HepG2 (cell line): ENCODE measurements around the gene MID1. TPM values are rescaled to one million over a fixed set of nuclear protein-coding genes. Genes with fewer than 3 reads are reported as not detected.

Experiments used
- ATAC-seq: fragments of 200-7000 bp; cut with Tn5 transposase; 3 replicates; pipeline ENCODE4 v1.9.1; 2020; ENCODE audit warnings: mild to moderate bottlenecking, moderate library complexity
- BruUV-seq: library from RNA; stranded (reverse); fragments of 400-500 nt; replicated peaks from 2 replicates; lab custom pipeline; 2021; lab: Mats Ljungman, UMichigan
- CTCF ChIA-PET: fragments of 300-600 bp; formaldehyde crosslinking; extraction: SDS; loops from one replicate; lab custom pipeline; 2021; ENCODE audit warnings: low total read pairs, inconsistent platforms, low intra/inter-chr PET ratio; lab: Yijun Ruan, JAX
- POLR2A ChIA-PET: fragments of 350-600 bp; sonication (Branson Sonifier 250); formaldehyde crosslinking; loops from one replicate; lab custom pipeline; 2020; ENCODE audit warnings: antibody characterized with exemption, inconsistent platforms; lab: Yijun Ruan, JAX
- DNase-seq: peaks from one replicate; pipeline ENCODE4 v3.0.0-alpha.2; 2015; ENCODE audit warnings: low spot score
- FAIRE-seq: peaks from 3 replicates; lab custom pipeline; 2011; peaks lifted over from hg19 to GRCh38; lab: Jason Lieb, UNC
- H2AFZ ChIP-seq: one replicate; pipeline ENCODE4 v1.6.1; 2011; ENCODE audit warnings: low read length, inconsistent platforms
- H3K27ac ChIP-seq: fragments of 300-600 bp; 3 replicates; pipeline ENCODE4 v1.8.0; 2011; ENCODE audit warnings: mixed run types, mild to moderate bottlenecking, mixed read lengths, low read length, inconsistent platforms; ENCODE audit not compliant: insufficient read depth; ENCODE audit errors: extremely low read length
- H3K27me3 ChIP-seq, 2 experiments: fragments of 200-600 bp in 1 of 2; 2 replicates in 1 of 2; 3 replicates in 1 of 2; pipeline versions ENCODE4 v1.6.0 to v1.8.0; 2011; ENCODE audit warnings: low read length in 2 of 2, mild to moderate bottlenecking in 2 of 2, moderate library complexity in 2 of 2, inconsistent platforms in 1 of 2; ENCODE audit not compliant: insufficient read depth in 2 of 2, control insufficient read depth in 1 of 2
- H3K36me3 ChIP-seq, 2 experiments: fragments of 200-600 bp in 1 of 2; replicated peaks in 1 of 2; 2 replicates in 1 of 2; 3 replicates in 1 of 2; pipeline versions ENCODE4 v1.5.1 to v1.8.0; 2011; ENCODE audit warnings: low read length in 2 of 2, inconsistent platforms in 1 of 2; ENCODE audit not compliant: insufficient read depth in 2 of 2, control insufficient read depth in 1 of 2
- H3K4me1 ChIP-seq: 2 replicates; pipeline ENCODE4 v1.5.1; 2012; ENCODE audit warnings: low read length, inconsistent platforms; ENCODE audit not compliant: insufficient read depth
- H3K4me2 ChIP-seq: 2 replicates; pipeline ENCODE4 v1.6.0; 2011; ENCODE audit warnings: low read depth, low read length, inconsistent platforms
- H3K4me3 ChIP-seq, 3 experiments: fragments of 200-600 bp in 1 of 3; sonication (generic), shearing (Covaris generic) in 1 of 3; replicated peaks in 1 of 3; 2 replicates each; pipeline ENCODE4 v1.5.1; 2011 to 2016; ENCODE audit warnings: low read length in 3 of 3, inconsistent platforms in 2 of 3, low read depth in 2 of 3, mild to moderate bottlenecking in 2 of 3, control low read depth in 1 of 3, mixed read lengths in 1 of 3; ENCODE audit not compliant: insufficient read depth in 1 of 3
- H3K79me2 ChIP-seq: one replicate; pipeline ENCODE4 v1.6.1; 2011; ENCODE audit warnings: low read length, inconsistent platforms; ENCODE audit not compliant: insufficient read depth
- H3K9ac ChIP-seq: 2 replicates; pipeline ENCODE4 v1.6.0; 2011; ENCODE audit warnings: mild to moderate bottlenecking, low read depth, low read length, inconsistent platforms; ENCODE audit not compliant: insufficient read depth
- H3K9me3 ChIP-seq: 2 replicates; pipeline ENCODE4 v1.5.1; 2012; ENCODE audit warnings: mild to moderate bottlenecking, low read length
- H4K20me1 ChIP-seq: 2 replicates; pipeline ENCODE4 v1.6.0; 2011; ENCODE audit warnings: inconsistent platforms, mild to moderate bottlenecking, low read length, moderate library complexity; ENCODE audit not compliant: insufficient read depth
- ATF3 ChIP-seq: sonication (generic); formaldehyde crosslinking; IDR thresholded peaks from 2 replicates; pipeline ENCODE4 v1.4.0; 2020; ENCODE audit warnings: missing genetic modification reagents
- CBX5 ChIP-seq: sonication (generic); formaldehyde crosslinking; IDR thresholded peaks from 2 replicates; pipeline ENCODE4 v1.4.0; 2020; ENCODE audit warnings: missing genetic modification reagents, borderline replicate concordance
- CEBPZ ChIP-seq: IDR thresholded peaks from 2 replicates; pipeline ENCODE4 v1.6.1; 2012; ENCODE audit warnings: low read length, improper control_type of control experiment
- ETV5 ChIP-seq: IDR thresholded peaks from 2 replicates; pipeline ENCODE4 v1.6.1; 2018; ENCODE audit warnings: missing biosample characterization, missing genetic modification reagents, inconsistent platforms, borderline replicate concordance
- NFE2 ChIP-seq: sonication (generic); formaldehyde crosslinking; IDR thresholded peaks from 2 replicates; pipeline ENCODE4 v1.4.0; 2020; ENCODE audit warnings: missing genetic modification reagents
- PHF5A ChIP-seq: IDR thresholded peaks from one replicate; pipeline ENCODE4 v1.6.1; 2018; ENCODE audit warnings: low read depth, missing genetic modification reagents; ENCODE audit not compliant: unreplicated experiment
- POLR2AphosphoS5 ChIP-seq: IDR thresholded peaks from 2 replicates; pipeline ENCODE4 v1.6.1; 2012; ENCODE audit warnings: low read depth, low read length
- ZHX1 ChIP-seq: sonication (generic); formaldehyde crosslinking; IDR thresholded peaks from 2 replicates; pipeline ENCODE4 v1.8.1; 2022; ENCODE audit warnings: low read depth, mild to moderate bottlenecking, missing genetic modification reagents
- ZNF549 ChIP-seq: sonication (generic); formaldehyde crosslinking; IDR thresholded peaks from 2 replicates; pipeline ENCODE4 v1.5.0; 2020; ENCODE audit warnings: missing genetic modification reagents
- ZNF563 ChIP-seq: sonication (generic); formaldehyde crosslinking; IDR thresholded peaks from 2 replicates; pipeline ENCODE4 v1.8.0; 2022; ENCODE audit warnings: mild to moderate bottlenecking, moderate library complexity, missing genetic modification reagents
- ZNF691 ChIP-seq: sonication (generic); formaldehyde crosslinking; IDR thresholded peaks from 2 replicates; pipeline ENCODE4 v1.4.0; 2020; ENCODE audit warnings: missing genetic modification reagents, low read depth, mild to moderate bottlenecking, borderline replicate concordance
- ZNF761 ChIP-seq: sonication (generic); formaldehyde crosslinking; conservative IDR thresholded peaks from 2 replicates; pipeline ENCODE4 v1.4.0; 2020; ENCODE audit warnings: mild to moderate bottlenecking, missing genetic modification reagents
- ZNF770 ChIP-seq: sonication (generic); formaldehyde crosslinking; IDR thresholded peaks from 2 replicates; pipeline ENCODE4 v1.5.0; 2020; ENCODE audit warnings: mild to moderate bottlenecking, missing genetic modification reagents
- ZUFSP ChIP-seq: sonication (generic); formaldehyde crosslinking; IDR thresholded peaks from 2 replicates; pipeline ENCODE4 v1.9.0; 2021; ENCODE audit warnings: missing genetic modification reagents, mild to moderate bottlenecking, borderline replicate concordance
- in situ Hi-C: cut with HindIII; loops from 2 replicates; pipeline ENCODE4 v1.10.0; 2017; ENCODE audit warnings: low pct_unique_long_range_greater_than_20kb; ENCODE audit not compliant: extremely low pct_ligation_motif_present
- intact Hi-C: fragments of 100-400 bp; cut with micrococcal nuclease; formaldehyde crosslinking; loops from one replicate; pipeline ENCODE4 v1.10.0; 2022; ENCODE audit not compliant: unreplicated experiment
- polyA plus RNA-seq, 8 experiments: library from polyadenylated mRNA; depleted of rRNA in 3 of 8; stranded (reverse) in 7 of 8; unstranded in 1 of 8; fragments of >200 nt; fragmentation: Illumina TruSeq in 4 of 8; extraction: Trizol in 4 of 8; gene quantifications; 2 replicates each; pipeline versions ENCODE4 v1.2.1 to v1.2.3, GENCODE V29; 2011 to 2016; ENCODE audit warnings: low read depth in 4 of 8, missing spikeins in 1 of 8, mixed read lengths in 1 of 8; ENCODE audit not compliant: insufficient read depth in 1 of 8
- total RNA-seq, 5 experiments: library from RNA; depleted of rRNA; stranded (reverse); fragments of >200 nt; fragmentation: Illumina TruSeq; extraction: Trizol; gene quantifications; 2 replicates each; pipeline ENCODE4 v1.2.3, GENCODE V29; 2016; ENCODE audit warnings: low read depth in 1 of 5

The MID1 gene
- total and polyA plus RNA-seq, 2 of the 13 experiments (the other 11 are each of a cell fraction or from before 2014, with no cell fraction given): 0.86 to 1.1 TPM

- Histone ChIP-seq H3K4me3 (no peak overlapping the region), H3K79me2 (no peaks in the 10 kb centered on the region), H2AFZ (no peak overlapping the region), H4K20me1 (no peaks in the 10 kb centered on the region), H3K9me3 (no peaks in the 10 kb centered on the region), H3K4me1 (peaks cover 11% of the 10 kb centered on the region; the same call in 1 of the 2 replicates), H3K36me3 (no peaks in the 10 kb centered on the region), H3K9ac (no peak overlapping the region), H3K27me3 (no peaks in the 10 kb centered on the region), H3K27ac (no peak overlapping the region), H3K4me2 (no peak overlapping the region)
- BruUV-seq: no TSS peak
- ChIA-PET CTCF (no interaction called here), POLR2A (no interaction called here)
- ATAC-seq (no peak), FAIRE-seq (no peak), DNase-seq (no peak)
- in situ Hi-C loops: no loop called here
- intact Hi-C loops: no loop called here
- TF ChIP-seq ZNF549 (CRISPR knock-in tag): no peak
- no peak for TF ChIP-seq NFE2 (CRISPR knock-in tag)
- no peak for TF ChIP-seq ZNF770 (CRISPR knock-in tag)
- no peak for TF ChIP-seq ZHX1
- TF ChIP-seq ZNF761 (CRISPR knock-in tag): no peak
- TF ChIP-seq CBX5 (CRISPR knock-in tag): no peak
- TF ChIP-seq ZNF563 (CRISPR knock-in tag): no peak
- no peak for TF ChIP-seq CEBPZ
- TF ChIP-seq PHF5A (CRISPR knock-in tag): no peak
- no peak for TF ChIP-seq ETV5 (CRISPR knock-in tag)
- TF ChIP-seq POLR2AphosphoS5: no peak
- TF ChIP-seq ZNF691 (CRISPR knock-in tag): no peak
- no peak for TF ChIP-seq ATF3 (CRISPR knock-in tag)
- TF ChIP-seq ZUFSP (CRISPR knock-in tag): no peak
Observed at GRCh38 chrX:10519278-10519677, 101.1 kb downstream of the MID1 start.
